HT1080 (cell line): Measurements from ENCODE around the gene BAAT. TPM values are rescaled to one million over a fixed set of nuclear protein-coding genes. Genes with fewer than 3 reads are reported as not detected.
"Not testable (repeated sequence)": the region's sequence is repeated elsewhere in the genome, so short reads cannot be mapped to it uniquely, and the experiment has no call there.

ENCODE experiments used
- DNase-seq: peaks from one replicate; pipeline ENCODE4 v3.0.0-alpha.2; 2015; ENCODE audit warnings: low read depth
- polyA plus RNA-seq, 2 experiments: library from polyadenylated mRNA; depleted of rRNA; stranded (reverse); fragments of >200 nt; gene quantifications; 2 replicates each; pipeline ENCODE4 v1.2.3, GENCODE V29; 2015
- total RNA-seq: library from RNA; depleted of rRNA; stranded (reverse); fragments of >200 nt; shearing (Covaris generic); gene quantifications from 2 replicates; pipeline ENCODE4 v1.2.3, GENCODE V29; 2014; rRNA removed

Gene BAAT
- 0.03 TPM in 1 of 2 replicates, not detected in the other for total RNA-seq
- 0.02 TPM in 1 of 2 replicates, not detected in the other for polyA plus RNA-seq (2015; cell fraction: cytosol; rRNA removed)
- 0.07 and 0.09 TPM in 2 replicates for polyA plus RNA-seq (2015; cell fraction: nucleus; rRNA removed)

DNA sequence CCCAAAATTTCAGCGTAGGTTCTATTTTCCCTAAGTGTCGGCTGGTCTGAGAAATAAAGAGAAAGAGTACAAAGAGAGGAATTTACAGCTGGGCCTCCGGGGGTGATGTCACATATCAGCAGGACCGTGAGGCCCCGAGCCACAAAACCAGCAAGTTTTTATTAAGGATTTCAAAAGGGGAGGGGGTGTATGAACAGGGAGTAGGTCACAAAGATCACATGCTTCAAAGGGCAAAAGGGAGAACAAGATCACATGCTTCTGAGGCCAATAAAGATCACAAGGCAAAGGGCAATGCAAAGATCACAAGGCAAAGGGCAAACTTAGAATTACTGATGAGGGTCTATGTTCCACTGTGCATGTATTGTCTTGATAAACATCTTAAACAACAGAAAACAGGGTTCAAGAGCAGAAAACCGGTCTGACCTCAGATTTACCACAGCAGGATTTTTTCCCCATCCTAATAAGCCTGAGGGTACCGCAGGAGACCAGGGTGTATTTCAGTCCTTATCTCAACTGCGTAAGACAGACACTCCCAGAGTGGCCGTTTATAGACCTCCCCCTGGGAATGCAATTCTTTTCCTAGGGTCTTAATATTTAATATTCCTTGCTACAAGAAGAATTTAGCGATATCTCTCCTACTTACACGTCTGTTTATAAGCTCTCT, at the start of gene BAAT:
BAAT (minus strand) TSS at position 134 of the 664 bp plus-strand sequence. CDS start 13,602 bp downstream, outside the sequence.
- DNase-seq: not testable (repeated sequence)

DNA sequence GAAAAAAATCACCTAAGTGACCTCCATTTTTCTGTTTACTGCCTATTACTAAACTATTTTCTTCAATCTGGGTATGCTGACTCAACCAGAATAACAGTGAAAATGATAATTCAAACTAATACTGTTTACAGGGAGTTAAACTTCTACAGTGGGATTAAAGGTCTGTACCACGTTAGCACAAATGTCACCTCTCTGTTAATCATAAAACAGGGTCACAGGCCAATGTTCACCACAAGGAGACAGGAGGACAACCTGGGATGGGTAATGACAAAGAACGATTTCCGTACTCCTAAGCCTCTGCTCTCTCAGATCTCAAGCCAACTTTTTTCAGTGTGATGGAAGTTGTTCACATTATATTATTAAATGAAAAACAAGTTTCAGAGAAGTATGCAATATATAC, 48.4 kb upstream of the BAAT start:
- no peak for DNase-seq

DNA sequence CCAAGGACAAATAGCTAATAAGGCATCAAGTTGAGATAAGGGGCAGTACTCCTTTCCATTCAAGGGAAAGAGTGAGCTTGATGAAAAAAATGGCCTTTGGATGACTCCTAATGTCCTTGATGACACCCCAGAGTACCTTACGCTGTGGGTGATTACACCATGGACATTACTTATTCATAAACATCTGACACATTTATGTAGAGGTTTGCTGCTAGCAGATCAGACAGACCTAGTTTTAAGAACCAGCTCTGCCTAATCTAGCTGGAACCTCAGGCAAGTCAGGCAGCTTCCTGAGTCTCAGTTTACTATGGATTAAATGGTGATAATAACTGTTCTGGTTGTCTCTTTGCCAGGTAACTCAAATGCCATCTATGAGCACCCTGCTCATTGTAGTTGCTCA, 47.9 kb upstream of the BAAT start:
- DNase-seq: no peak

DNA sequence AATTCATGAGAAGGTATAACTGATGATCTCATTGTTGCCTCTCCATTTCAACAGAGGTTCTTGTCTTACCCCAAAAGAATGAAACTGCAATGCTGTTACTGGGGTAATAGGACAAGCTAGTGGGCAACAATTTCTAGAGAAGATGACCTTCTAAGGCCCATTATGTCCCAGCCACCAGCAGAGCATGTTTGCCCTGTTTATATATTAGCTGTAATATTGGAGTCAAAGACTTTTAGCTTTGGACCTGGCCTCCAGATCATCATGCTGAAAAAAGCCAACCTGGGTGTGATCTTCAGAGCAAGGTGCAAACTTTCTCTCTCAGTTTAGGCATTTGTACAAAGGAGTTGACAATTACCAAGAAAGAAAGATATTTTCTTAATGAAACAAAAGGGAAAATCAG, 47.4 kb upstream of the BAAT start:
- no peak for DNase-seq

DNA sequence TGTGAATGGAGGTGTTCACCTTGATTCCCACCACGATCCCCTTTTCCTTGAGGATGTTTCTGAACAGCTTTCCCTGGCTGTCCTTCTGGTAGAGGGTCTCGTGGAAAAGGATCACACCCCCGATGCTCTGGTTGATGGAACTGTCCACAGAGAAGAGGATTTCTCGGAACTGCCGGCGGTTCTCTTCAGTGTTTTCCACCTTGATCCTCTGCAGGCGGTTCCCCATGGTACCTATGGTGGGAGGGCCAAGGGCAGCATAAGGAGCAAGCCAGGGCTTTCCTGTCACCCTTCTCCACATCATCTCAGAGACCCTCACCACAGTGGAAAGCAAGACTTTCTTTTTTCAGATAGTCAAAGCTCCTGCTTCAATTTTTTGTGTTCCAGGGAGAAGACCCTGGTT, 44.9 kb upstream of the BAAT start:
- DNase-seq: no peak

DNA sequence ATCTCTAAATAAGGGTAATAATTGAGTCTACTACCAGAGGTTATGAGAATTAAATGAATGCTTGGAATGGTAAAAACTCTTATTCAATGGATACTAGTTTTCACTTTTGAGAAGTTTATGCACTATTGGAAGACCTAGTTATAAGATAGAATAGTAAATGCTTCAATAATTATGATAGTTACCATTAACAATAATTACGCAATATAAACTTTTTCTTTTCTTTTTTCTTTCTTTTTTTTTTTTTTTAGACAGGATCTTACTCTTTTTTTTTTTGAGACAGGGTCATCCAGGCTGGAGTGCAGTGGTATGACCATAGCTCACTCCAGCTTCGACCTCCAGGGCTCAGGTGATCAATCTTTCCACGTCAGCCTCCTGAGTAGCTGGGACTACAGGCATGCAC, 44.1 kb upstream of the BAAT start:
- DNase-seq: no peak

DNA sequence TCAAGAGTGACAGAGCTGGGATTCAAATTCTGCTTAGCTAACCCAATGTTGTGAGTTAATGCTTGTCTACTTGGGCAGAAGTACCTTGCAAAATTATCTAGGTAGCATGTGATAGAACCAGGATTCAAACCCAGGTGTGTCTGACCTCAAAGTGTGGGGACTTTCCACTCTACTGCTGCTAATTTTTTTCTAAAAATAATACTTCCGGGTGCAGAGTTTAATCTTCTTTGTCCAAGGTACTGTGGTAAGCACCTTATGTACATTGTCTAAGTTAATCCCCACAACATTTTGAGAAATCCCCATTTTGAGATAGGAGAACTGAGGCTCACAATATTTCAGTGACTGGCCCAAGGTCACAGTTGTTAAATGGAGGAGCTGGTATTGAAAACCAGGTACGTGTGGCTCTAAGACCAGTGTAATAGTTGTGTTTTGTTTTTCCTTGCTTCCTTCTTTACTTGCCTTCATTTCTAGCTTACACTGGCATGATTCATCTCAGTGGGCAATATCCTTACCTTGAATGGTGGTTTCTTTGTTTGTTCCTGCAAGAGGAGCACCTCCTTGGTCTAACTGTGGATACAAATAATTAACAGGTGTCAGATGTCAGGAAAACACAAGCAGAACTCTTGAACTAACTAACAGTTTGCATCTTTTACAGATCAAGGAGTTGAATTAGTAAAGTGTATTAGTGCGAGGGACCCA, 43.3 kb upstream of the BAAT start:
- no peak for DNase-seq

DNA sequence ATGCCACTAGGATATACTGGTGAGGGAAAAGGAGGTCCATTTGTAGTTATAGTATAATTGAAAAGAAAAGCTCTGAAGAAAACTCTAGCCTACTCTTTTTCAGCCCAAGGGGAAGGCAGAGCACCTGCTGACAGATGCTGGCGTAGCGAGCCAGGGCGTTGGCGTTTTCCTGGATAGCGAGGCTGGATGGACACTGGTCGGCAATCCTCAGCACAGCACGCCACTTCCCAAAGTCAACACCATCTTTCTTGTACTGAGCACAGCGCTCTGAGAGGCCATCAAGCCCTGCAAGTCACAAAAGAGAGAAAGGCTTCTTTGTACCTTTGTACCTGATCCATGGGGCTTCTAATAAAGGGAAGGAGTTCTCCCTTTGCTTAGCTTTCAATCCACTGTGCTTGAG, 42.6 kb upstream of the BAAT start:
- no peak for DNase-seq

DNA sequence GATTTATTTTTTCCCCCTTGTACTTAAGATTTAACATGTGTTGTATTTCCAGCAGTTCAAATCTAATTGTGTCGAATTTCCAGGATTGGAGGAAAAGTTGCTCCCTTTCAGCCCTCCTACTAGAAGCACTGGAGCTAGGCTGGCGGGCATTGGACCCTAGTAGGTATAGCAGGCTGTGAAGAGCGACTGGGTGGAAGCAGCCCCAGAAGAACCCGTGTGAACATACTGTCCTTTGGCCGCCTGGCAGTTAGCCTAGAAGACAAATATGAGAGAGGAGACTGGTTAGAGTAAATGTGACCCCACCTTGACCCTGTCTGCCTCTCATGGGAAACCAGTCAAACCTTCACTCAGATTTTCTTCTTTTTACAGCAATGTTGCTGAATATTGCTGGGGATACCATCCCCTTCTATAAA, 36.9 kb upstream of the BAAT start:
- no peak for DNase-seq

DNA sequence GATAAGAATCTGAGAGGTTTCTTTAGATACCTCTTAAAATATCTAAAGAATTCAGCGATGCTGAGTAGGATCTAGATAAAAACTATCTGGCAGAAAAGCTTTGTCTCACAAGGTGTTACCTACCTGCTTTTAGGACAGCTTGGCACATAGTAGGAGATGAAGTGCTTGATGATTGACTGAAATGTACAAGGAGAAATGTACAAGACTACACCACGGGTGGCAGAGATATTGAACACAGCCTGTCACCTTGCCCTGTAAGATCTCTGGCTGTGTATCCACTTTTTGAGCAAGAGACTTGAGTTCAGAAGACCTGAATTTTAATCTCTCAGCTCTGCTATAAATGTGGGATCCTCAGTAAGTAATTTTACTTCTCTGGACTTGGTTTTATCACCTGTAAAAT, 35.1 kb upstream of the BAAT start:
- no peak for DNase-seq

DNA sequence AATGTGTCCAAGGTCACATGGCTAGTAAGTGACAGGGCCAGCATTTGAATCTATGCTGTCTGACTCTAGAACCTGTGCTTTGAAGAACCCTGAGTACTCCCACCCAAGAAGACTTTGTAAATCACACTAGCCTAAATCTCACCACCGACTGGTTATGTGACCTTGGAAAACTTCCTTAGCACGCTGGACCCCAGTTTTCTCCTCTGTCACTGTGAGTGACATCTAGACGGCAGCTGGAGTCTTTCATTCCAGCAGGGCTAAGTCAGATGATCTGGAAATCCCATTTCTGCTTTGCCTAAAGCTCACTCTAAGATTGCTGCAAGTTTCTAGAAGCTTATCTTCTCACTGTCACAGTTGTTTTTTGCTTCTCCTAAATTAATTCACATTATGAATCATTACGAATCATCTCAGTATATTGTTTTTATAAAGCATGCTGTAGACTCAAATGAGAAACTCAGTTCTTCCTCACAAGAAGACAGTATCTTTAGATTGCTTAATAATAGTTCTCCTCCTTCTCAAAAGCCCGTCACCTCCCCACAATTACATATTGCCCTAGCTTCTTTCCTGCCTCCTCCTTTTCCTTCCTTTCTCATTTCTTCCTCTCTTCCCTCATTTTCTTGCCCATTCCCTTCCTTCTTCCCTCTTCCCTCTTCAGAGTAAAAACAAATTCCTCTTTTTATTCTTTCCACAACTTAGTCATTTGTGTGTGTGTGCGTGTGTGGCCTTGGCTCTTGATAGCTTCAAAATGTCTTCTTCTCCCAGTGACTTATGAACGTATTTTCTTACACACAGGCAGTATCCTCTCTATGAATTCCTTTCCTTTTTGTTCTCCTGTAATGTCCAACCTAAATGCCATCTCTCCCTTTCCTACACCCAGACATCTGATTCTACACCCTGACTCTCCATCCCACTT, 34.0 kb upstream of the BAAT start:
- DNase-seq: no peak

DNA sequence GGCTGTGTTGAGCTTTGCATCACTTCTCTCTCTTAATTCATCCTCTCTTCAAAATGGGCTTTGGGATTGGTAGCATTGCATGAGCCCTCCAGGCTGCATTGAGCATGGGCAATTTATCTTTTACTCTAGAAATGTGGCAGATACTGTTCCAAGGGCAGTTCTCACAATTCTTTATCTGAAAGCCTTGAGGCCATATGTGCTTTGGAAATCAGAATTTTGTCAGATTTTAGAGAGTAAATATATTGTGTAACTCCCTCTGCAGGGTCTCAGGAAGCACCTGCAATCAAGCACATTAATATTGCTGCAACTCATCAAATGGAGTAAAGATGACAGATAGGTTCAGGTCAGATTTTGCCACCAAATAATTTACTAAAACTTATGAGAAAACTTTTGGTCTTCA, 33.2 kb upstream of the BAAT start:
- no peak for DNase-seq

DNA sequence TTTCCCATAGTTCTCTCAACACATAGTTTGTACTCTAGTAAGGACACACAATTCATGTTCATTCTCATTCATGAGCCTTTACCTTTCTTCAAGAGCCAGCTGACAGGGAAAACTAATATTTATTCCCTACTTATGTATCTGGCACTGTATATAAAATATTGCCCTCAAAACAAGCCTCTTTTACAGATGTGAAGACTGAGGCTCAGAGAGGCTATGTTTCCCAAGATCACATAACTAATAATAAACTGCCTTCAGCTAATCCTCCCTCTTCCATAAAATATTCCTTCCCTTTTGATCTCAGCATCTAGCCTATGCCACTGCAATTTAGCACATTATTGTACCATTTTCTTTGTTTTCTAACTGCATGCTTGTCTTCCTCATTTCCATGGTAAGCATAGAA, 32.6 kb upstream of the BAAT start:
- DNase-seq: no peak

DNA sequence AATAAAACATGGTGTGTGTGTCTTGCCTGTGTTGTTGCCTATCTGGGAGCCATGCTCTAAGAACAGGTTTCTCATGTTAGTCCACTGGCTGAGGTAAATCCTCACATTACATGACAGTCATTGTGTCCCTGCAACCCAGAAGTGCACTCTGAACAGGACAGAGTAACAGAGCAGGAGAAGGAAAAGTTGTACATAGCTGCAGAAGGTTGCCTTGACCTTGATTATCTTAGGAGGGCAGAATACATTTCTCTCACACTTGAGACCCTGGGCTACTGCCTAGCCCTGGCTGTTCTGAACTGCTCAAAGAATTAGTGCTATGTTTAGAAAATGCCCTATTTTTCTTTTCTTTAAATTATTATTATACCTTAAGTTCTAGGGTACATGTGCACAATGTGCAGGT, 30.8 kb upstream of the BAAT start:
- no peak for DNase-seq

DNA sequence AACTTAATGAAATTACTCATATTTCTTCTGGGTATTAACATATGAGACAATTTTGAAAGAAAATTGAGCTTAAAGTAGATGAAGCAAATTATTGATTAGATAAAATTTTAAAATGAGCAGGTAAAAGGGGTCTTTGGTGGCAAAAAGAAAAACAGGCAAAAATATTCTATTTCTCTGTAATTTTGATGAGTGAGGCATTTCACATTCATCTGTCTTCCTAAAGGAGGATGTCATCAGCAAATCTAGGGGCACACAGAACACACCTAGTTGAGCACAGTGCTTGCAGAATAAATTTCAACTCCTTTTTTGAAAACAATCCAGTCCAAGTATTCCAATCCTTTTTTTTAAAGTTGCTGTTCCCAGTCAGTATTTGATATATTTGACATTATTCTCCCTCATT, 30.0 kb upstream of the BAAT start:
- DNase-seq: no peak

DNA sequence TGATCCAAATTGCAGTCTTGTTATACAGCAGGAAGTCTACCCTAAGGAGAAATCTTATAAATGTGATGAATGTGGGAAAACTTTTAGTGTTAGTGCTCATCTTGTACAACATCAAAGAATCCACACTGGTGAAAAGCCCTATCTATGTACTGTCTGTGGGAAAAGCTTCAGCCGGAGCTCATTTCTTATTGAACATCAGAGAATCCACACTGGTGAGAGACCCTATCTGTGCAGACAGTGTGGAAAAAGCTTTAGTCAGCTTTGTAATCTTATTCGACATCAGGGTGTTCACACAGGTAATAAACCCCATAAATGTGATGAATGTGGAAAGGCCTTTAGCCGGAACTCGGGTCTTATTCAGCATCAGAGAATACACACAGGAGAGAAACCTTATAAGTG, 24.3 kb upstream of the BAAT start:
- no peak for DNase-seq

DNA sequence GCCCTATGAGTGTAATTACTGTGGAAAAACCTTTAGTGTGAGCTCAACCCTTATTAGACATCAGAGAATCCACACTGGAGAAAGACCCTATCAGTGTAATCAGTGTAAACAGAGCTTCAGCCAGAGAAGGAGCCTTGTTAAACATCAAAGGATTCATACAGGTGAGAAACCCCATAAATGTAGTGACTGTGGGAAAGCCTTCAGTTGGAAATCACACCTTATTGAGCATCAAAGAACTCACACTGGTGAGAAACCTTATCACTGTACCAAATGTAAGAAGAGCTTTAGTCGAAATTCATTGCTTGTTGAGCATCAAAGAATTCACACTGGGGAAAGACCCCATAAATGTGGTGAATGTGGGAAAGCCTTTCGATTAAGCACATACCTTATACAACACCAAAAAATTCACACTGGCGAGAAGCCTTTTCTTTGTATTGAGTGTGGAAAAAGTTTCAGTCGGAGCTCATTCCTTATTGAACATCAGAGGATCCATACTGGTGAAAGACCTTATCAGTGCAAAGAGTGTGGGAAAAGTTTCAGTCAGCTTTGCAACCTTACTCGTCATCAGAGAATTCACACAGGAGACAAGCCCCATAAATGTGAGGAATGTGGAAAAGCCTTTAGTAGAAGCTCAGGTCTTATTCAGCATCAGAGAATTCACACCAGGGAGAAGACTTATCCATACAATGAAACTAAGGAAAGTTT, 23.7 kb upstream of the BAAT start:
- no peak for DNase-seq

DNA sequence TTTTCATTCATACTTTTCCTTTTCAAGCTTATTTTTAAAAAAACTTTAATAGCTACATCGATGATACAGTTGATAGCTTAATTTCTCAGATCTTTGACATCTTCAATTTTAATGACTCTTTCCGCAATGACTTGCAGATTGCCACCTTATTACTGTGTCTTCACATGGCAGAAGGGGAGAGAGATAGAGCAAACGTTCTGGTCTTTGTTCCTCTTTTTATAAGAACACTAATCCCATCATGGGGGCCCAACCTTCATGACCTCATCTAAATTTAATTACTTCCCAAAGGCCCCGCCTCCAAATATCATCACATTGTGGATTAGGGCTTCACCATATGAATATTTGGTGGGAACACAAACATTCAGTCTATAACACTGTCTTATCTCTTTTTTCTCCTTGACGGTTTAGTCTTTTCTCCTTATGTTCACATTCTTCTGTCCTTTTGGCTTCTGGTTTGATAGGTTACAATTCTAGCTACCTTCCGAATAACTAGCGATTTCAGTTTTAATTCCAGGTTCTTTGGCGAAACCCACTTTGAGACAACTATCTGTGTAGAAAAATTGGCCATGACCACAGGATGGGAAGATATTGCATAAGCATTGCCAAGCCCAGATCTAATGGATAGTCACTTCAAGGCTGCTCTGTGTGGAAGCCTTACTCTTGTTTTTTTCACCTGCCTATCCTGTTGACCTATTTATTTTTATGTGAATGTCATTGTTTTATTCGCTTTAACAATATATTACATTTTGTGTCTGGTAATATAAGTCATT, 18.9 kb upstream of the BAAT start:
- DNase-seq: no peak

DNA sequence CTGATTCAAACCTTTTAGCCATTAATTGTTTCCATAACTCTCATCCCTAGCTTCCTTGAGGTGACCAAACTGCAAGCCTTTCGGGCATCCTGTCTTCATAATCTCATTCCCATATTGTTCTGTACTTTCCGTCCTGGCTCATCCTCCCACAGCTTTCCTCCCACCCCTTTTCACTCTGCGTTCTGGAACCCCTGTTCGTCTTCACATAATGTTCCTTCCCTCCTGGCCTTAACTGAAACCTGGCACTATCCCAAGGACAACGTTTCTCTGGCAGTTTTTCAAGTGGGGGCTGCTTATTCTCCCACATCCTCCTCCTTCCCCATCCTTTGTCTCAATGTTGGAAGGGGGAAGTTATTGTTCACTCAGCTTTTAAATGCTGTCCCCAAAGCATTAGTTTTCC, 15.3 kb upstream of the BAAT start:
- DNase-seq: no peak

DNA sequence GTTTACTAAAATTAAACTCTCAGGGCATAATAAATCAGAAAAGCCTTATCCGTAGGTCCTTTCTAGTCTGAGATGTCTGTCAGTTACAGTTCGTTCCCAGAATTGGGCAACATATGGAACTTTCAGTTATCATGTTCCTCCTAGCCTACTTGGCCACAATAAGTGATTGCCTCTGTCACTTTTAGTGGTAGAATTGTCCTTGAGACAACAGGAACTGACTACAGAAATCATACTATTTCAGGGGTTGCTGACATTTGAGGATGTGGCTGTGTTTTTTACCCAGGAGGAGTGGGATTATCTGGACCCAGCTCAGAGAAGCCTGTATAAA, 14.8 kb upstream of the BAAT start:
- DNase-seq: no peak
